HCT116 (cell line): Measurements from ENCODE around the gene TIMM17B. TPM values are rescaled to one million over a fixed set of nuclear protein-coding genes. Genes with fewer than 3 reads are reported as not detected.

Experiments used
- ATAC-seq: fragments of 200-7000 bp; cut with Tn5 transposase; 2 replicates; pipeline ENCODE4 v1.9.1; 2020; ENCODE audit warnings: mild to moderate bottlenecking, moderate library complexity
- BruUV-seq: library from RNA; stranded (reverse); fragments of 400-500 nt; replicated peaks from 2 replicates; lab custom pipeline; 2021; lab: Mats Ljungman, UMichigan
- CTCF ChIA-PET: fragments of 300-600 bp; sonication (Branson Sonifier 250); formaldehyde crosslinking; loops from one replicate; lab custom pipeline; 2021; ENCODE audit warnings: antibody characterized with exemption; lab: Charles Lee
- POLR2A ChIA-PET: fragments of 300-600, 350-600 bp; sonication (Branson Sonifier 250); formaldehyde crosslinking; loops from one replicate; lab custom pipeline; 2021; ENCODE audit warnings: antibody characterized with exemption; lab: Charles Lee
- RAD21 ChIA-PET, 2 experiments: fragments of 300-600 bp; sonication (Branson Sonifier 250); formaldehyde crosslinking; loops; one replicate each; lab custom pipeline; 2023; ENCODE audit warnings: low total read pairs in 2 of 2; ENCODE audit not compliant: uncharacterized antibody in 2 of 2, unreplicated experiment in 2 of 2, low non-redundant PET in 1 of 2; lab: Charles Lee
- DNase-seq: peaks from one replicate; pipeline ENCODE4 v3.0.0-alpha.2; 2010; ENCODE audit warnings: low read depth, low spot score
- H2AFZ ChIP-seq: fragments of 200-600 bp; shearing (Covaris generic), sonication (generic); 2 replicates; pipeline ENCODE4 v1.6.1; 2017; ENCODE audit warnings: low read depth, mixed run types, mixed read lengths, antibody characterized with exemption, low read length; ENCODE audit not compliant: poor library complexity, severe bottlenecking
- H3K27ac ChIP-seq: 2 replicates; pipeline ENCODE4 v1.5.1; 2012; ENCODE audit warnings: low read depth, low read length
- H3K27me3 ChIP-seq: fragments of 200-600 bp; sonication (generic); 2 replicates; pipeline ENCODE4 v1.6.1; 2016; ENCODE audit warnings: mixed run types, low read length, mixed read lengths; ENCODE audit not compliant: insufficient read depth
- H3K36me3 ChIP-seq, 2 experiments: fragments of 200-500 bp in 1 of 2; fragments of 200-600 bp in 1 of 2; sonication (Bioruptor generic) in 1 of 2; sonication (generic) in 1 of 2; 2 replicates each; pipeline versions ENCODE4 v1.5.1 to v1.6.1; 2014 to 2016; ENCODE audit warnings: low read length in 2 of 2, inconsistent platforms in 1 of 2, mixed read lengths in 1 of 2, mixed run types in 1 of 2; ENCODE audit not compliant: insufficient read depth in 2 of 2, control insufficient read depth in 1 of 2
- H3K4me1 ChIP-seq, 2 experiments: fragments of 200-600 bp in 1 of 2; sonication (generic) in 1 of 2; 2 replicates each; pipeline versions ENCODE4 v1.5.1 to v1.6.1; 2012 to 2017; ENCODE audit warnings: low read length in 2 of 2, inconsistent platforms in 1 of 2, mild to moderate bottlenecking in 1 of 2, mixed read lengths in 1 of 2, mixed run types in 1 of 2, moderate library complexity in 1 of 2; ENCODE audit not compliant: insufficient read depth in 2 of 2, control insufficient read depth in 1 of 2
- H3K4me2 ChIP-seq: fragments of 200-600 bp; sonication (generic); 2 replicates; pipeline ENCODE4 v1.6.1; 2017; ENCODE audit warnings: mixed run types, low read length, mixed read lengths
- H3K4me3 ChIP-seq, 2 experiments: fragments of 200-600 bp in 1 of 2; sonication (generic) in 1 of 2; replicated peaks in 1 of 2; 2 replicates each; pipeline ENCODE4 v1.5.1; 2011 to 2016; ENCODE audit warnings: low read length in 2 of 2, control low read depth in 1 of 2, low read depth in 1 of 2, mild to moderate bottlenecking in 1 of 2, mixed read lengths in 1 of 2, mixed run types in 1 of 2
- H3K79me2 ChIP-seq: fragments of 200-600 bp; sonication (generic); 2 replicates; pipeline ENCODE4 v1.6.1; 2017; ENCODE audit warnings: mild to moderate bottlenecking, mixed run types, low read length, moderate library complexity, mixed read lengths; ENCODE audit not compliant: insufficient read depth
- H3K9ac ChIP-seq: fragments of 200-600 bp; sonication (generic); 2 replicates; pipeline ENCODE4 v1.6.1; 2016; ENCODE audit warnings: low read length, mixed read lengths
- H3K9me2 ChIP-seq: fragments of 200-600 bp; sonication (generic), shearing (Covaris generic); 2 replicates; pipeline ENCODE4 v1.6.1; 2017; ENCODE audit warnings: mixed run types, mild to moderate bottlenecking, moderate library complexity; ENCODE audit not compliant: insufficient read depth
- H3K9me3 ChIP-seq, 2 experiments: fragments of 200-500 bp in 1 of 2; fragments of 200-600 bp in 1 of 2; sonication (Bioruptor generic) in 1 of 2; sonication (generic) in 1 of 2; 2 replicates each; pipeline ENCODE4 v1.6.1; 2014 to 2017; ENCODE audit warnings: low read length in 2 of 2, mixed read lengths in 2 of 2, inconsistent platforms in 1 of 2, low read depth in 1 of 2, mild to moderate bottlenecking in 1 of 2, mixed run types in 1 of 2, moderate library complexity in 1 of 2; ENCODE audit not compliant: control insufficient read depth in 1 of 2, insufficient read depth in 1 of 2
- H4K20me1 ChIP-seq: fragments of 200-600 bp; sonication (generic), shearing (Covaris generic); 2 replicates; pipeline ENCODE4 v1.6.1; 2017; ENCODE audit warnings: mixed run types, mild to moderate bottlenecking, moderate library complexity; ENCODE audit not compliant: insufficient read depth
- CEBPB ChIP-seq: IDR thresholded peaks from 2 replicates; pipeline ENCODE4 v1.6.1; 2012; ENCODE audit warnings: low read depth
- EGR1 ChIP-seq: IDR thresholded peaks from 2 replicates; pipeline ENCODE4 v1.6.1; 2012; ENCODE audit warnings: low read depth
- ELF1 ChIP-seq: IDR thresholded peaks from 2 replicates; pipeline ENCODE4 v1.6.1; 2012; ENCODE audit warnings: low read depth, borderline replicate concordance
- EZH2 ChIP-seq: fragments of 200-600 bp; sonication (generic); IDR thresholded peaks from 2 replicates; pipeline ENCODE4 v1.6.1; 2017; ENCODE audit warnings: antibody characterized with exemption, mixed run types
- POLR2AphosphoS5 ChIP-seq: IDR thresholded peaks from 2 replicates; pipeline ENCODE4 v1.6.1; 2011; ENCODE audit warnings: mild to moderate bottlenecking, low read depth, low read length, moderate library complexity
- RAD21 ChIP-seq: IDR thresholded peaks from 2 replicates; pipeline ENCODE4 v1.6.1; 2012; ENCODE audit warnings: low read depth, mild to moderate bottlenecking
- SIN3A ChIP-seq: IDR thresholded peaks from 2 replicates; pipeline ENCODE4 v1.6.1; 2012; ENCODE audit warnings: low read depth
- SRF ChIP-seq: IDR thresholded peaks from 2 replicates; pipeline ENCODE4 v1.6.1; 2012; ENCODE audit warnings: low read depth
- TCF7L2 ChIP-seq: IDR thresholded peaks from 2 replicates; pipeline ENCODE4 v1.7.0; 2011; ENCODE audit warnings: borderline replicate concordance, inconsistent platforms; ENCODE audit not compliant: insufficient read depth, insufficient read length; ENCODE audit errors: extremely low read depth
- ZFX ChIP-seq: fragments of 450-650 bp; IDR thresholded peaks from 2 replicates; pipeline ENCODE4 v1.6.1; 2017
- intact Hi-C: fragments of 100-400 bp; cut with micrococcal nuclease; formaldehyde crosslinking; loops from 2 replicates; pipeline ENCODE4 v1.10.0; 2022
- total RNA-seq: library from RNA; stranded (reverse); gene quantifications from one replicate; pipeline ENCODE4 v1.2.1, GENCODE V29; 2021; ENCODE audit not compliant: unreplicated experiment
- TF ChIP-seq, protein P1 (sequence below): IDR thresholded peaks from 2 replicates; pipeline ENCODE4 v1.6.1; 2011; ENCODE audit warnings: mild to moderate bottlenecking, low read length, moderate library complexity; ENCODE audit not compliant: insufficient replicate concordance; ENCODE audit errors: extremely low read depth
- TF ChIP-seq, protein P2 (sequence below): IDR thresholded peaks from 2 replicates; pipeline ENCODE4 v1.6.1; 2012

The TIMM17B gene
- total RNA-seq, 1 experiment from 2014 or later, result 41.7 TPM

- H3K36me3 ChIP-seq, result peaks cover 0 to 7% of the 10 kb centered on the region in 2 experiments; a peak in 2 of 4 replicates
- DNase-seq (peak; percentile 70), ATAC-seq (peak; percentile 63)
- peak overlapping the region; percentile 96 for H3K27ac ChIP-seq
- ChIA-PET CTCF (no interaction called here), POLR2A (interaction anchor here (1.0 to 1.6 kb wide), 5 partner anchors 15 to 294 kb away, joined by 3 to 12 read pairs (median 4); partner anchors contain the start of genes HDAC6, OTUD5 and SLC35A2), RAD21 (no interaction called here)
- H2AFZ ChIP-seq, result no peak overlapping the region
- peaks cover 38% of the 10 kb centered on the region for H3K79me2 ChIP-seq
- H3K9me2 ChIP-seq, result no peaks in the 10 kb centered on the region
- H4K20me1 ChIP-seq, result no peaks in the 10 kb centered on the region
- H3K4me1 ChIP-seq, result peaks cover 3 to 12% of the 10 kb centered on the region in 2 experiments; a peak in 3 of 4 replicates
- TF ChIP-seq POLR2AphosphoS5, result peak; percentile 52; the same call in 1 of the 2 replicates
- TF ChIP-seq TCF7L2, result peak; percentile 37
- TF ChIP-seq, protein P1, sequence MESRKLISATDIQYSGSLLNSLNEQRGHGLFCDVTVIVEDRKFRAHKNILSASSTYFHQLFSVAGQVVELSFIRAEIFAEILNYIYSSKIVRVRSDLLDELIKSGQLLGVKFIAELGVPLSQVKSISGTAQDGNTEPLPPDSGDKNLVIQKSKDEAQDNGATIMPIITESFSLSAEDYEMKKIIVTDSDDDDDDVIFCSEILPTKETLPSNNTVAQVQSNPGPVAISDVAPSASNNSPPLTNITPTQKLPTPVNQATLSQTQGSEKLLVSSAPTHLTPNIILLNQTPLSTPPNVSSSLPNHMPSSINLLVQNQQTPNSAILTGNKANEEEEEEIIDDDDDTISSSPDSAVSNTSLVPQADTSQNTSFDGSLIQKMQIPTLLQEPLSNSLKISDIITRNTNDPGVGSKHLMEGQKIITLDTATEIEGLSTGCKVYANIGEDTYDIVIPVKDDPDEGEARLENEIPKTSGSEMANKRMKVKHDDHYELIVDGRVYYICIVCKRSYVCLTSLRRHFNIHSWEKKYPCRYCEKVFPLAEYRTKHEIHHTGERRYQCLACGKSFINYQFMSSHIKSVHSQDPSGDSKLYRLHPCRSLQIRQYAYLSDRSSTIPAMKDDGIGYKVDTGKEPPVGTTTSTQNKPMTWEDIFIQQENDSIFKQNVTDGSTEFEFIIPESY, result no peak
- TF ChIP-seq, all 23 proteins: peak for 2
- BruUV-seq, result TSS peak; percentile 47
- H3K9ac ChIP-seq, result peak overlapping the region; percentile 83
- H3K27me3 ChIP-seq, result no peaks in the 10 kb centered on the region
- H3K9me3 ChIP-seq, result no peaks in the 10 kb centered on the region
- peak overlapping the region; percentile 75 to 77 for H3K4me3 ChIP-seq
- H3K4me2 ChIP-seq, result peak overlapping the region; percentile 87
- intact Hi-C loops, result loop anchor here (10.0 kb wide), 1 partner anchor 92 kb away; the partner anchor contains the start of gene HDAC6
Observed at GRCh38 chrX:48897157-48897624, 377 bp downstream of the TIMM17B start.

- POLR2A ChIA-PET, result interaction anchor here (1.4 to 1.5 kb wide), 2 partner anchors 95 to 294 kb away, joined by 3 to 7 read pairs; partner anchors contain the start of gene HDAC6
- no TSS peak for BruUV-seq
- H3K9me2 ChIP-seq, result no peaks in the 10 kb centered on the region
- peak overlapping the region; percentile 96 for H3K27ac ChIP-seq
- H3K27me3 ChIP-seq, result no peaks in the 10 kb centered on the region
- DNase-seq (no peak), ATAC-seq (no peak)
- intact Hi-C loops, result loop anchor here (10.0 kb wide), 1 partner anchor 92 kb away; the partner anchor contains the start of gene HDAC6
- TF ChIP-seq SRF (no peak), ZFX (no peak), EZH2 (no peak), CEBPB (no peak), EGR1 (no peak), ELF1 (no peak), SIN3A (no peak), RAD21 (no peak)
- TF ChIP-seq, protein P2, sequence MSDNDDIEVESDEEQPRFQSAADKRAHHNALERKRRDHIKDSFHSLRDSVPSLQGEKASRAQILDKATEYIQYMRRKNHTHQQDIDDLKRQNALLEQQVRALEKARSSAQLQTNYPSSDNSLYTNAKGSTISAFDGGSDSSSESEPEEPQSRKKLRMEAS, result no peak
- CTCF ChIA-PET, result no interaction called here
- peak overlapping the region; percentile 75 to 77 for H3K4me3 ChIP-seq
- no peaks in the 10 kb centered on the region for H3K9me3 ChIP-seq
- no peak overlapping the region for H2AFZ ChIP-seq
- H3K79me2 ChIP-seq, result peaks cover 38% of the 10 kb centered on the region
- peak overlapping the region; percentile 87 for H3K4me2 ChIP-seq
- peaks cover 0 to 7% of the 10 kb centered on the region in 2 experiments; a peak in 2 of 4 replicates for H3K36me3 ChIP-seq
- H3K9ac ChIP-seq, result peak overlapping the region; percentile 83
- RAD21 ChIA-PET, result no interaction called here
- peaks cover 5 to 16% of the 10 kb centered on the region in 2 experiments; a peak in 3 of 4 replicates for H3K4me1 ChIP-seq
- no peaks in the 10 kb centered on the region for H4K20me1 ChIP-seq
Observed at GRCh38 chrX:48896611-48897011, 957 bp downstream of the TIMM17B start.
